Right renal pelvis (tissue), 4 donors: ENCODE results near the gene CCDC117. TPM values are rescaled to one million over a fixed set of nuclear protein-coding genes. Genes with fewer than 3 reads are reported as not detected.
"Not testable (repeated sequence)": the region's sequence is repeated elsewhere in the genome, so short reads cannot be mapped to it uniquely, and the experiment has no call there.

Experiments used
- DNase-seq, 4 donors: peaks; one replicate each; pipeline ENCODE4 v3.0.0-alpha.2; 2013; ENCODE audit warnings: low read depth in 4 of 4, low spot score in 3 of 4, missing footprints in 1 of 4
- polyA plus RNA-seq, 4 donors: library from polyadenylated mRNA; unstranded; fragments of 120-200 nt; gene quantifications; one replicate each; pipeline ENCODE4 v1.2.1, GENCODE V29; 2013; ENCODE audit not compliant: insufficient read length in 4 of 4

Gene CCDC117
- polyA plus RNA-seq, 4 donors = 34.8 to 49.3 (median 44.0) TPM

DNA sequence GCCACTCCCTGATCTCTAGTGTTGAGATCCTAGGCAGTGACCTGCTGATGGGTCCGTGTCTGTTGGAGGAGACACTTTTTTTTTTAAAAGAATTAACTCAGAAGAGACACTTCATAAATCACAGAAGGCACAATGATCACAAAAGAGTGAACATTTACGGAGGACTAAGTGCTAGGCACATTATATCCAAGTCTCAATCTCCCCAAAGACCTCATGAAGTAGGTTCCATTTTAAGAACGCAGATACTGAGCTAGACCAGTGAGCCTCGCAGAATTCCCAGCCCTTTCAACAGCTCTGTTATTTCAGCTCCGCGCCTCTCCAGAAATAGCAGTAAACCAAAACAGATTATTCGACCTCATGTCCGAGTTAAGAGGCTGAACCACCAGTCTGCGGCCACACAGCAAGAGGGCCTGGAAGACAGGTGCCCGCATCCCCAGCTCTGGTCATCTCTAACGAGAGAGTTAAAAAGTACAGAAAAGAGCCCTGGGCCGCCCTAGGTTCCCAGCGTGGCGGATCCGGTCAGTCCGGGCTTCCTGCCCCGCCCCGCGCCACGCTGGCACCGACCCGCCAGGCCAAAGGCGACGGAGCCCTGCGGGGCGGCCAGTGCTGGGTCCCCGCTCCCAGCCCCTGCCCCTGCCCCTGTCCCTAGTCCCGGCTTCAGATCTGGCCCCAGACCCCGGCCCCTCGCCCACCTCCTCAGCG lies 27.3 kb downstream of the CCDC117 start:
- peak in 2 of 4 donors; percentile 43 to 60 for DNase-seq

GRCh38 chr22:28800308-28801041 lies 28.0 kb downstream of the CCDC117 start, which contains the start of gene XBP1:
TSS of gene XBP1 (minus strand) at chr22:28800569.
- DNase-seq = peak; percentile 86 to 94 (median 91)

DNA sequence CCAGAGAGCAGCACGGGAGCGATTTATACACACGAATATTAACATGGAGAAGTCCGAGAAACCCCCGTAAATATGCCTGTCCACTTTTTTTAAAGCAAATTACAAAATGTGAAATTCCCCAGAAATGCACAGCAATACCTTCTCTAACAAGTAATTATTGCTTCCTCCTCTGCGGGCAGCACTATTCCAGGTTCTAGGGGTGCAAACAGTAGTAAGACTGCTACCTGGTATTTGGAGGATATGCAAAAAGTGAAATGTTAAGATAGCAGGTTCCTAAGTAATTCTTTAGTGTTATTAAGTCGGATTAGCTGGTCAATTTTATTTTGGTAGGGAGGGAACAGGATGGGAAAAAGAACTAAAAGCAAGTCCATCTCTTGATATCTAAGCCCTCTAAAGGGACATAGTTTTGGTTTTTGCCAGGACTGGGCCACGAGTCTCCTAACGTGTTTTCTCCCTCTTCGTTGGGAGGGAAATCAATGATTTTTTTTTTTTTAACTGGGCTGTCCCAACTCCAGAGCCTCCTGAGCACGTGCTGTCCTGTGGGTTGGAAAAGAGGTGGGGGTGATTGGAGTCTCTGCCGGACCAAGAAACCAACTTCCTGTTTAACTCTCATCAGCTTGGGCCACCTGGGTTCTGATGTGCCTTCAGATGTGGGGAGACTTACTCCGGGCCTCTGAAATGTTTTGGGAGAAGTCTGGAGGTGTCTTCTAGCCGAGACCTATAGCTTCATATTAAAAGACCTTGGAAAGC lies 29.5 kb downstream of the CCDC117 start:
- no peak for DNase-seq

DNA sequence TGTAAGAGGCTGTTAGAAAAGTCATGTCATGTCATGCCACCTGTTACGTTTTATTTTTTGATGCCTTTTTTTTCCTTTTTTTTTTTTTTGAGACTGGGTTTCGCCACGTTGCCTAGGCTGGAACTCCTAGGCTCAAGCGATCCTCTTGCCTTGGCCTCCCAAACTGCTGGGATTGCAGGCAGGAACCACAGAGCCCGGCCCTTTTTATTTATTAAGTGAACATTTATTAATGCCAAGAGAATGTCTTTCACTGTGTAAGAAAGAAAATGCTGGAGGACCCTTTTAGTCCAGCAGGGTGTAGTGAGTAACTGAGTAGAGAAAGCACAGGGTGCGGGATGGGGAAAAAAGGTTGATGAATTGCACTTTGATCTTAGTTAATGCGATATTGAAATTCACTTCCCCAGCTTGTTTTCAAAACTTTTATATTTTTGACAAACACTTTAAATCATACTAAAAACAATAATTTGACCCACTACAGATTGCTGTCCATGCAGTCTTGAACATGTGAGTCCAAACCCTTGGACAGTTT lies 30.2 kb downstream of the CCDC117 start:
- DNase-seq = no peak

- not testable (repeated sequence) for DNase-seq
These were observed 32.9 kb downstream of the CCDC117 start for GRCh38 chr22:28805426-28805825.

- DNase-seq = no peak
These were observed 36.3 kb downstream of the CCDC117 start for GRCh38 chr22:28808716-28809355.

DNA sequence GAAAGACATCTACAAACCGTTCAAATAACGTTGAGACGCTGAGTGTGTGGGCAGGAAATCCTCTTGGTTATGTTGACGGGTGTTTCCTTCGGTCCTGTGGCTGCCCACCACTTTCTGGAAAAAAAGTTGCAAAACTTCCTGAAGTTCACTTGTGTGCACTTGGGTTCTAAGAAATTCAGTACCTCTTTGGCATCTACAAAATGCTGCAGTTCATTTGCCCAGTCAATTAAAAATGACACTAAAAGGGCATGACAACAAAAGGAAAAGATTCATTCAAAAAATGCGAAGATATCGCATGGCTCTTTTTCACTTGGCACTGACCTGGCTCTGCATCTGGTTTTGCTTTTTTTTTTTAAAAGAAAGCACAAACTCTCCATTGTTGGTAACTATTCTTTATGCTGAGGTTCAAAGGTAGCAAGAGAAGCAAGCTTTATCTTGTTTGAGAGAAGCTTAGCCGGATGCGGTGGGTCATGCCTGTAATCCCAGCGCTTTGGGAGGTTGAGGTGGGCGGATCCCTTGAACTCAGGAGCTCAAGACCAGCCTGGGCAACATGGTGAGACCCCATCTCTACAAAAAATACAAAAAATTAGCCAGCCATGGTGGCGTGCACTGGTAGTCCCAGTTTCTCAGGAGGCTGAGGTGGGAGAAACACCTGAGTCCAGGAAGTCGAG lies 38.5 kb downstream of the CCDC117 start:
- DNase-seq = no peak

DNA sequence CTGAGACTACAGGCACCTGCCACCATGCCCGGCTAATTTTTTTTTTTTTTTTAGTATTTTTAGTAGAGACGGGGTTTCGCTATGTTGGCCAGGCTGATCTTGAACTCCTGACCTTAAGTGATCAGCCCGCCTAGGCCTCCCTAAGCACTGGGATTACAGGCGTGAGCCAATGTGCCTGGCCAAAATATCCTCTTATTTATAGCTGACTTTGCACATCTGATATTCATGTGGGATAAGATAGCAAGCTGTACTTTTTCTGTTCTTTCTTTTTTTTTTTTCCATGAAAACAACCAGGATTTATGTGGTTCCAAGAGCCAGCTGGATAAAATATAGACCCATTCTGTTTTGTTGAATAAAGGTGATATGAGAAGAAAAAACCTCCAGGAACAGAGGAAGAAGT lies 40.0 kb downstream of the CCDC117 start:
- DNase-seq = no peak

DNA sequence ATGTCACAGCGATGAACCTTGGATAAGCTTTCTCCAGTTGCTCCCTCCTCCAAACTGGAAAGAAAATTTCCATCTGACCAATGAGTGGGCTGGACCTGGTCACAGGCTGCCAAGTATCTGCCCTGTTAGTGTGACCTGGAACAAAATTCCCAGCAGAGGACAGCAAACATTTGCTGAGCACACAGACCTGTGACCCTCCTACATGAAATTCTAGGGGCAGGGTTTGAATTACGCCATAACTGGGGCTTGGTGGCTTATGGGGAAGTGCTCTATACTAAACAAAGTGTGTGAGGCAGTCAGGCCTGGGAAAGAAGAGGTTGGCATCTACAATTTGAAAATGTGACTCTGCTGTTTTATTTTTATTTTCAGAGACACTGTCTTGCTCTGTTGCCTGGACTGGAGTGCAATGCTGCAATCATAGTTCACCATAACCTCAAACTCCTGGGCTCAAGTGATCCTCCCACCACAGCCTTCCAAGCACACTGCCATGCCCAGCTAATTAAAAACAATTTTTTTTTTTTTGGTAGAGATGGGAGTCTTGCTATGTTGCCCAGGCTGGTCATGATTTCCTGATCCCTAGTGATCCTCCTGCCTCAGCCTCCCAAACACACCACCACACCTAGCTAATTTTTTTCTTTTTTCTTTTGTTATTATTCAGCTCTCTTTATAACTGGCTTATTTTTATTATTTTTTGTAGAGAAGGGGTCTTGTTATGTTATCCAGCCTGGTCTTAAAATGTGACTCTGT lies 41.5 kb downstream of the CCDC117 start:
- DNase-seq = no peak

- no peak for DNase-seq
These were observed 42.6 kb downstream of the CCDC117 start for GRCh38 chr22:28815111-28815510.

DNA sequence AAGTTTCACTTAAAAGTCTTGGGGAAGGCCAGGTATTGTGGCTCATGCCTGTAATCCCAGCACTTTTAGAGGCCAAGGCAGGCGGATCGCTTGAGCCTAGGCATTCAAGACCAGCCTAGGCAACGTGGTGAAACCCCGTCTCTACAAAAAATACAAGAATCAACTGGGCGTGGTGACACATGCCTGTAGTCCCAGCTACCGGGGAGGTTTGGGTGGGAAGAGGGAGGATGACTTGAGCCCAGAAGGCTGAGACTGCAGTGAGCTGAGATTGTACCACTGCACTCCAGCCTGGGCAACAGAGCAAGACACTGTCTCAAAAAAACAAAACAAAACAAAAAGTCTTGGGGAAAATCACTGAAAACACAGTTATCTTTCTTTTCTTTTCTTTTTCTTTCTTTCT lies 43.2 kb downstream of the CCDC117 start:
- DNase-seq = no peak

GRCh38 chr22:28817064-28817463 lies 44.6 kb downstream of the CCDC117 start:
- no peak for DNase-seq

DNA sequence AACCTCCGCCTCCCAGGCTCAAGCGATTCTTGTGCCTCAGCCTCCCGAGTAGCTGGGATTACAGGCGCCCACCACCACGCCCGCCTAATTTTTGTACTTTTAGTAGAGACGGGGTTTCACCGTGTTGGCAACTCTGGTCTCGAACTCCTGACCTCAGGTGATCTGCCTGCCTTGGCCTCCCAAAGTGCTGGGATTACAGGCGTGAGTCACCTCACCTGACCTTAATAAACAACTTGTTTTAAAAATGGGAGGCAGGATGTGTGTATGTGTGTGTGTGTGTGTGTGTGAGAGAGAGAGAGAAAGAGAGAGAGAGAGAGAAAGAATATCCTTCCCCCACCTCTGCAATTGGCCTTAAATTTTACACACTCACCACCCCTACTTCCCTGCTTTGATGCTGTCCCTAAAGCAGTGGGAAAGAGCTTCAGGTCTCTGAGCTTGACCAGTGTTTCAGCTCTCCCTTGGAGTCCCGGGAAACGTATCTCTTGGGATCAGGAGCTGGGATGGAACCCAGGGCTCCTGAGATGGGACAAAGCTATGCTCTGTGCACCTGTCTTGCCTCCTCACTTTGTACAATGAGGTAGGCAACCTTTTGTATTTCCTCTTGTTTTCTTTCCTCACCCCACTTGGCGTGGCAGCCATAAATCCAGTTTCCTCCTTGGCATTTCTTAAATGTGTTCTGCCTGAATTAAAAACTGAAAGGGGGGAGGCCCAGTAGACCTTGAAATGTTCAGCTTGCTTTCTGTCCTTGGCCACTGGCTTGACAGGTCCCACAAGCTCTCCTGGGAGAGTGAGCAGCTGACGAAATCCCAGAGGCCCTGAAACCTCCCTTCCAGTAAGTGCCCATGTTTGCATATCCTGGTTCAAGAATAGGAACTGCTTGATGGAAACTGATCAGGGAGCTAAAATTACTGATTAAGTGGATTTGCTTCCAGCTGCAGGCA lies 45.7 kb downstream of the CCDC117 start:
- peak in 3 of 4 donors; percentile 48 to 75 (median 74) for DNase-seq

DNA sequence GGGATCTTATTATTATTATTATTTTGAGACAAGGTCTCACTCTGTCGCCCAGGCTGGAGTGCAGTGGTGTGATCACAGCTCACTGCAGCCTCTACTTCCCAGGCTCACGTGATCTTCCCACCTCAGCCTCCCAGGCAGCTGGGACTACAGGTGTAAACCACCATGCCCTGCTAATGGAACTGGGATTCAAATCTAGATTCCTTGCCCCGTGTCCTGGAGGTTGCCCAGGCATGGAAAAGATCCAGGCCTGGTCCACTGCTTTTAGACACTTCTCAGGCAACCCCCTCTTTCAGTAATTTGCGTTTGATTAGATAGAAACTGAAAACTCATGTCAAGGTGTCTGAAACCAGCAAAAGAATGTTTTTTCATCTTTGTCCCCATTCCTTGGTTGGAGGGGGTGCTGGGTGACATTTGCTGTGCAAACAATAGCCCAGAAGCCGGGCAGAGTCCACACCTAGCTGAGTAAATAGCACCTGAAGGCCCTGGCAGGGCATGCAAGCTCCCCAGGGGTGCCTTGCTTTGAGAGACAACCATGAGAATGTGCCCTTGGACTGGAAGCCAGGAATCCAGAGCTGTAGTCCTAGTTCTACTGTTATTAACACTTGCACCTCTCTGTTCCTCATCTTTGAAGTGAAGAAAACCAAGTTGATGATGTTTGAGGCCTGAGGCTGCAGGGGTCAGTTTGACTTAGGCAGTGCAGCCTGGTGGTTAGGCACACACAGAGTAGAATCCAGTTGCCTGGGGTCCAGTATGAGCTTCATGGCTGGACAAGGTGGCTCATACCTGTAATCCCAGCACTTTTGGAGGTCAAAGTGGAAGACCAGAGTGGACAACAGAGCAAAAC lies 47.0 kb downstream of the CCDC117 start:
- no peak for DNase-seq

GRCh38 chr22:28820885-28821284 lies 48.4 kb downstream of the CCDC117 start:
- no peak for DNase-seq

- no peak for DNase-seq
These were observed 49.0 kb downstream of the CCDC117 start for GRCh38 chr22:28821452-28821851.

DNA sequence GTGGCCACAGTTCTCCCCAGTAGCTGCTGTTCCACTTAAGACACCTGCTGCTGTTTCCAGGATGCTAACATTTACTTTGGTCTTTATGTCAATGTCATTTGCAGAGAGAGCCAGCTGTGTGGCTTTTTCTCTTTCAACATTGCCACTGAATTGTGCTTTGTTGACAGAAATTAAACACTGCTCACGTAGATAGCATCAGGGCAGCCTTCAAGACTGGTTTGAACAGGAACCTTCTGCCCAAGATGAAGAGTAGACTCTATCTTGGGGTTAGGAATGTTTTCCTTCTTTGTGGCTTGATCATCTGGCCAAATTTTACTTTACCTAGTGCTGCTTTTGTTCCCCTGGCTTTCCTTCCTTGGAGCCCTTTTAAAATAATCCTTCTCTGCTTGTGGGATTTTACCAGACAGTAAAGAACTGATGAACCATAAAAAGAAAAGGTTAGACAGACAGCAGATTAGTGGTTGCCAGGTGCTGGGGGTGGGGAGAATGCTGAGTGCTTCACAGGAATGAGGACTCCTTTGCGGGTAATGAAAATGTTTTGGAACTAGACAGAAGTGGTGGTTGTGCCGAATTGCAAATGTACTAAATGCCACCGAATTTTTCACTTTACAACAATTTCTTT lies 50.5 kb downstream of the CCDC117 start:
- DNase-seq = no peak
